NT2/D1 (cell line): Measurements from ENCODE around the gene RDX.
A peak's percentile ranks its signal among the peaks of the same experiment; 100 is the strongest.

Source experiments
- DNase-seq: peaks from one replicate; pipeline ENCODE4 v3.0.0-alpha.2; 2011; ENCODE audit warnings: low read depth, low spot score
- H3K27me3 ChIP-seq: 2 replicates; pipeline ENCODE4 v1.6.0; 2011; ENCODE audit warnings: mild to moderate bottlenecking; ENCODE audit not compliant: insufficient read length, insufficient read depth
- H3K36me3 ChIP-seq: 2 replicates; pipeline ENCODE4 v1.6.1; 2011; ENCODE audit warnings: mild to moderate bottlenecking, low read length, mixed read lengths; ENCODE audit not compliant: insufficient read depth, insufficient read length
- H3K4me1 ChIP-seq: 2 replicates; pipeline ENCODE4 v1.5.1; 2011; ENCODE audit not compliant: insufficient read depth, insufficient read length
- H3K4me3 ChIP-seq: 2 replicates; pipeline ENCODE4 v1.5.1; 2011; ENCODE audit warnings: low read depth; ENCODE audit not compliant: insufficient read length
- H3K9ac ChIP-seq: 2 replicates; pipeline ENCODE4 v1.6.0; 2011; ENCODE audit warnings: low read depth; ENCODE audit not compliant: insufficient read length
- H3K9me3 ChIP-seq: 2 replicates; pipeline ENCODE4 v1.5.1; 2011; ENCODE audit warnings: mild to moderate bottlenecking, low read length; ENCODE audit not compliant: insufficient read depth
- SUZ12 ChIP-seq: IDR thresholded peaks from 2 replicates; pipeline ENCODE4 v1.6.1; 2011; ENCODE audit not compliant: insufficient read length, insufficient read depth; ENCODE audit errors: extremely low read depth
- YY1 ChIP-seq: IDR thresholded peaks from 2 replicates; pipeline ENCODE4 v1.6.1; 2011; ENCODE audit not compliant: insufficient read length, insufficient read depth
- ZNF274 ChIP-seq: IDR thresholded peaks from 2 replicates; pipeline ENCODE4 v1.6.1; 2011; ENCODE audit warnings: mild to moderate bottlenecking, low read depth, low read length

RDX gene

DNA sequence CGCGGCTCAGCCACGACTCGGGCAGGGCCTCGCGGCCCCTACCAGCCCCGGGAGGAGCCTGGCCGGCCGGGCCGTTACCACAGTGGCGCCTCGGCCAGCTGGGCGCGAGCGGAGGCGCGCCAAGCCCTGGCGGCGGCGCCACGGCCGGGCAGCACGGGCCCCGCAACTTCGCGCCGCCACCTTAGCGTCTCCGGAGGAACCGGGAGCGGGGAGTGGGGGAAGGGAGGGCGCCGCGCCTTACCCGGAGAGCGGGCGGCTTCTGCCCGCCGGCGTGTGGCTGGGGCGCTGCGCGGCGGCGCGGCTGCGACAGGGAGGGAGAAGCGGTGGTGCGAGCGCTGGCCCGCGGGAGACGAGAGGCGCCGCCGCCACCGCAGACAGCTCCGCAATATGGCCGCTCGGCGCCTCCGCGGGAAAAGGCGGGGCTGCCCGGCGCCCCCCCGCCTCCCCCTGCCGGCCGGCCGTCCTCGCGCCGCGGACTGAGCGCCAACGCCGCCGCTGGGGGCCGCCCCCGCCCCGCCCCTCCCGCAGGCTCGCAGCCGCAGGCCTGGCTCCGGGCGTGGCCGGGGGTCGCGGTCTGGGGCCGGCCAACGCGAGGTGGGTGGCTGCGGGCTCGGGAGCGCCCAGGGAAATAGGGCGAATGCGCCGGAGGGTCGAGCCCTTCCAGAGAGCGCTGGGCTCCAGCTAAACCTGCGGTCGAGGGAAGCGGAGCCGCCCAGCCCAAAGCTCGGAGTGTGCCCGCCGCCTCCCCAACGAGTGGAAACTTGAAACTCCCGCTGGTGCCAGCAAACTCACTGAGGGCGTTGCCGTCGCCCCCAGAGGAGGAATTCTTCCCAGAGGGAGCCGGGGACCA lies at the start of gene RDX:
RDX (minus strand) TSS at position 389 of the 850 bp plus-strand sequence. CDS start 16,922 bp downstream, outside the sequence.
- H3K4me3 ChIP-seq, result peak within 1 kb of the TSS; percentile 79
- H3K4me1 ChIP-seq, result no peaks in the 10 kb centered on the region
- DNase-seq, result peak; percentile 63
- H3K9ac ChIP-seq, result peak within 1 kb of the TSS; percentile 93
- TF ChIP-seq YY1 (peak; percentile 58), ZNF274 (no peak)
- no peaks in the 10 kb centered on the region for H3K27me3 ChIP-seq
- H3K9me3 ChIP-seq, result no peaks in the 10 kb centered on the region
- H3K36me3 ChIP-seq, result peaks cover 9% of the 10 kb centered on the region

DNA sequence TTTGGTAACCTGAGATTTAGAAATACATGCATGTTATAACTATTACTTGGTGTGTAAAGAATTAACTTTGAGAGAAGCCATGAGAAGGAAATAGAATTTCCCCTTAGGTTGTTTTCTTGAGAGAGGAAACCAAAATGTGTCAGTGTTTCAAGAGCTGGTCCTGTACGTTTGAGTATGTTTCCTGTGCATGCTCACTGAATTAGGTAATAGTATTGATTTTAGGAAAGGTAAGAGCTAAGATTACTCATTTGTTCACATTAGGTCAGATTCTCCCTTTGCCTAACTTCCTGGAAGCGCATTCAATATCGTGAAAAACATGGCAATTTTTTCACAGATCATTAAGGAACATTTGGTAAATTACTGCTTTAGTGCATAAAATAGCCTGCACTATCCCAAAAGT lies 49.3 kb upstream of the RDX start:
- Histone ChIP-seq H3K9ac (no peak overlapping the region), H3K4me3 (no peak overlapping the region), H3K9me3 (no peaks in the 10 kb centered on the region), H3K36me3 (no peaks in the 10 kb centered on the region), H3K27me3 (no peaks in the 10 kb centered on the region), H3K4me1 (peaks cover 2% of the 10 kb centered on the region)
- DNase-seq, result no peak
- TF ChIP-seq SUZ12, result no peak
- no peak for TF ChIP-seq YY1
- no peak for TF ChIP-seq ZNF274

- H3K9ac ChIP-seq, result no peak overlapping the region
- DNase-seq, result no peak
- H3K9me3 ChIP-seq, result no peaks in the 10 kb centered on the region
- H3K27me3 ChIP-seq, result no peaks in the 10 kb centered on the region
- no peaks in the 10 kb centered on the region for H3K4me1 ChIP-seq
- TF ChIP-seq SUZ12 (no peak), YY1 (no peak), ZNF274 (no peak)
- no peaks in the 10 kb centered on the region for H3K36me3 ChIP-seq
- no peak overlapping the region for H3K4me3 ChIP-seq
Measured at GRCh38 chr11:110340436-110340835, 44.0 kb upstream of the RDX start.

- H3K9me3 ChIP-seq, result no peaks in the 10 kb centered on the region
- H3K4me1 ChIP-seq, result no peaks in the 10 kb centered on the region
- no peak overlapping the region for H3K9ac ChIP-seq
- DNase-seq, result no peak
- no peaks in the 10 kb centered on the region for H3K36me3 ChIP-seq
- no peak overlapping the region for H3K4me3 ChIP-seq
- H3K27me3 ChIP-seq, result no peaks in the 10 kb centered on the region
- TF ChIP-seq ZNF274 (no peak), YY1 (no peak), SUZ12 (no peak)
Measured at GRCh38 chr11:110339456-110340250, 43.2 kb upstream of the RDX start.

GRCh38 chr11:110338684-110339083 lies 42.3 kb upstream of the RDX start:
- no peak overlapping the region for H3K4me3 ChIP-seq
- no peaks in the 10 kb centered on the region for H3K36me3 ChIP-seq
- no peaks in the 10 kb centered on the region for H3K9me3 ChIP-seq
- no peaks in the 10 kb centered on the region for H3K4me1 ChIP-seq
- no peak overlapping the region for H3K9ac ChIP-seq
- no peaks in the 10 kb centered on the region for H3K27me3 ChIP-seq
- DNase-seq, result no peak
- no peak for TF ChIP-seq YY1
- TF ChIP-seq ZNF274, result no peak
- no peak for TF ChIP-seq SUZ12

DNA sequence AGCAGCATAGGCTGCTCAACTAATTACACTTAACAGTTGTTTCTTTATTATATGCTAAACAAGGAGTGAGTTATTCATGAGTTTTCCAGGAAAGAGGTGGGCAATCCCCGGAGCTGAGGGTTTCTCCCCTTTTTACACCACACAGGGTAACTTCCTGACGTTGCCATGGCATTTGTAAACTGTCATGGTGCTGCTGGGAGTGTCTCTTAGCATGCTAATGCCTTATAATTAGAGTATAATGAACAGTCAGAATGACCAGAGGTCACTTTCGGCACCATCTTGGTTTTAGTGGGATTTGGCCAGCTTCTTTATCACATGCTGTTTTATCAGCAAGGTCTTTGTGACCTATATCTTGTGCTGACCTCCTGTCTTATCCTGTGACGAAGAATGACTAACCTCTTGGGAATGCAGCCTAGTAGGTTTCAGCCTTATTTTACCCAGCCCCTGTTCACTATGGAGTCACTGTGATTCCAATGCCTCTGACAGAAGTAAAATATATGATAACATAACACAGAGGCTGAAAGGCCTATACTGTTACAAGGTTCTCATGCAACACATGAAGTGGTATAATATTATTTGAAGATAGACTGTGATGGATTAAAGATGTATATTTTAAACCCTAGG lies 41.3 kb upstream of the RDX start:
- Histone ChIP-seq H3K36me3 (no peaks in the 10 kb centered on the region), H3K4me1 (no peaks in the 10 kb centered on the region), H3K9me3 (no peaks in the 10 kb centered on the region), H3K9ac (no peak overlapping the region), H3K27me3 (no peaks in the 10 kb centered on the region), H3K4me3 (no peak overlapping the region)
- peak; percentile 33 for DNase-seq
- TF ChIP-seq SUZ12, result no peak
- no peak for TF ChIP-seq YY1
- no peak for TF ChIP-seq ZNF274

GRCh38 chr11:110336054-110336453 lies 39.6 kb upstream of the RDX start:
- Histone ChIP-seq H3K9me3 (0 out of 2 replicates have a peak, but pooled peaks cover 9% of the 10 kb centered on the region), H3K4me3 (no peak overlapping the region), H3K27me3 (no peaks in the 10 kb centered on the region), H3K9ac (no peak overlapping the region), H3K4me1 (no peaks in the 10 kb centered on the region), H3K36me3 (no peaks in the 10 kb centered on the region)
- DNase-seq, result no peak
- TF ChIP-seq SUZ12 (no peak), YY1 (no peak), ZNF274 (no peak)
